Subcutaneous adipose tissue (tissue), 4 donors: ENCODE data around the gene KLHL28. TPM values are rescaled to one million over a fixed set of nuclear protein-coding genes. Genes with fewer than 3 reads are reported as not detected.

Source experiments
- CTCF ChIP-seq: fragments of 450-650 bp; IDR thresholded peaks from one replicate; pipeline ENCODE4 v1.5.1; 2016; ENCODE audit warnings: low read depth, mild to moderate bottlenecking, control low read depth, antibody characterized with exemption, moderate library complexity
- total RNA-seq, 4 donors: library from RNA; depleted of rRNA; stranded (reverse); fragments of >200 nt; gene quantifications; one replicate each; pipeline ENCODE4 v1.1.0, GENCODE V29; 2016

The KLHL28 gene
- total RNA-seq, 4 donors from 2014 or later = 8.7 to 14.0 (median 12.9) TPM

GRCh38 chr14:44945264-44945663 lies 16.5 kb downstream of the KLHL28 start:
- TF ChIP-seq CTCF = no peak

GRCh38 chr14:44944107-44944506 lies 17.6 kb downstream of the KLHL28 start:
- no peak for TF ChIP-seq CTCF

GRCh38 chr14:44942436-44942835 lies 19.3 kb downstream of the KLHL28 start:
- no peak for TF ChIP-seq CTCF

GRCh38 chr14:44941591-44941990 lies 20.2 kb downstream of the KLHL28 start:
- no peak for TF ChIP-seq CTCF

GRCh38 chr14:44940944-44941343 lies 20.8 kb downstream of the KLHL28 start:
- no peak for TF ChIP-seq CTCF

GRCh38 chr14:44940211-44940610 lies 21.5 kb downstream of the KLHL28 start:
- no peak for TF ChIP-seq CTCF

GRCh38 chr14:44937547-44937946 lies 24.2 kb downstream of the KLHL28 start:
- no peak for TF ChIP-seq CTCF
